HK-2 (cell line): Measurements from ENCODE around the gene CMTM1.

ENCODE experiments used
- DNase-seq: peaks from one replicate; pipeline ENCODE4 v3.0.0-alpha.2; 2018; ENCODE audit not compliant: unreplicated experiment

CMTM1 gene

GRCh38 chr16:66539623-66540469, 26.4 kb upstream of the CMTM1 start:
- peak; percentile 66 for DNase-seq

- no peak for DNase-seq
Measured at GRCh38 chr16:66541388-66542355, 24.6 kb upstream of the CMTM1 start.

- no peak for DNase-seq
Measured at GRCh38 chr16:66542396-66542795, 23.8 kb upstream of the CMTM1 start.

GRCh38 chr16:66543541-66543940, 22.7 kb upstream of the CMTM1 start:
- no peak for DNase-seq

GRCh38 chr16:66544016-66544757, 22.1 kb upstream of the CMTM1 start:
- no peak for DNase-seq

- no peak for DNase-seq
Measured at GRCh38 chr16:66547101-66547989, 18.9 kb upstream of the CMTM1 start.

GRCh38 chr16:66548068-66548467, 18.2 kb upstream of the CMTM1 start:
- DNase-seq: no peak

- no peak for DNase-seq
Measured at GRCh38 chr16:66548868-66549267, 17.4 kb upstream of the CMTM1 start.

GRCh38 chr16:66549284-66550131, 16.7 kb upstream of the CMTM1 start, which contains the start of gene TK2:
TSS of gene TK2 (minus strand) at chr16:66550122. CDS start at chr16:66550061, 61 bp downstream.
- DNase-seq: peak; percentile 74

GRCh38 chr16:66551348-66551759, 14.9 kb upstream of the CMTM1 start:
- peak; percentile 67 for DNase-seq

- DNase-seq: no peak
Measured at GRCh38 chr16:66551788-66552285, 14.4 kb upstream of the CMTM1 start.

GRCh38 chr16:66552286-66553177, 13.7 kb upstream of the CMTM1 start, which contains the start of gene CKLF:
TSS of gene CKLF (plus strand) at chr16:66552576. CDS start at chr16:66552716, 140 bp downstream.
- peak; percentile 95 for DNase-seq

GRCh38 chr16:66553223-66553622, 13.0 kb upstream of the CMTM1 start:
- no peak for DNase-seq

- DNase-seq: no peak
Measured at GRCh38 chr16:66554021-66554420, 12.2 kb upstream of the CMTM1 start.

GRCh38 chr16:66554495-66554894, 11.7 kb upstream of the CMTM1 start:
- no peak for DNase-seq

GRCh38 chr16:66560107-66560506, 6.1 kb upstream of the CMTM1 start:
- DNase-seq: no peak

- DNase-seq: no peak
Measured at GRCh38 chr16:66561381-66562080, 4.7 kb upstream of the CMTM1 start.

GRCh38 chr16:66562409-66562808, 3.8 kb upstream of the CMTM1 start:
- no peak for DNase-seq
